Osteoblast (primary cell): ENCODE data around the gene SCN8A. TPM values are rescaled to one million over a fixed set of nuclear protein-coding genes. Genes with fewer than 3 reads are reported as not detected.

ENCODE experiments used
- DNase-seq: peaks from one replicate; pipeline ENCODE4 v3.0.0; 2011; ENCODE audit warnings: low spot score, mixed read lengths; ENCODE audit not compliant: insufficient read length; ENCODE audit errors: missing footprints
- H2AFZ ChIP-seq: 2 replicates; pipeline ENCODE4 v1.6.0; 2011; ENCODE audit warnings: mild to moderate bottlenecking, low read length
- H3K27ac ChIP-seq: 2 replicates; pipeline ENCODE4 v1.5.1; 2011; ENCODE audit warnings: mild to moderate bottlenecking, low read depth, low read length, moderate library complexity
- H3K27me3 ChIP-seq: 2 replicates; pipeline ENCODE4 v1.6.0; 2012; ENCODE audit warnings: mild to moderate bottlenecking, control low read depth, inconsistent platforms, low read length, moderate library complexity; ENCODE audit not compliant: insufficient read depth
- H3K36me3 ChIP-seq: 2 replicates; pipeline ENCODE4 v1.5.1; 2011; ENCODE audit warnings: mild to moderate bottlenecking, low read length, control low read depth, moderate library complexity; ENCODE audit not compliant: insufficient read depth
- H3K4me1 ChIP-seq: 2 replicates; pipeline ENCODE4 v1.5.1; 2011; ENCODE audit warnings: mild to moderate bottlenecking, low read length, control low read depth, moderate library complexity; ENCODE audit not compliant: insufficient read depth
- H3K4me2 ChIP-seq: 2 replicates; pipeline ENCODE4 v1.6.0; 2011; ENCODE audit warnings: mild to moderate bottlenecking, low read length; ENCODE audit not compliant: insufficient read depth
- H3K4me3 ChIP-seq: fragments of 200-600 bp; sonication (generic); 3 replicates; pipeline ENCODE4 v1.5.1; 2012; ENCODE audit warnings: mild to moderate bottlenecking, low read length, inconsistent platforms; ENCODE audit not compliant: insufficient read depth
- H3K79me2 ChIP-seq: 2 replicates; pipeline ENCODE4 v1.6.0; 2012; ENCODE audit warnings: mild to moderate bottlenecking, low read length, control low read depth, inconsistent platforms; ENCODE audit not compliant: insufficient read depth
- H3K9me3 ChIP-seq: 2 replicates; pipeline ENCODE4 v1.5.1; 2011; ENCODE audit warnings: low read depth, low read length, control low read depth
- H4K20me1 ChIP-seq: 2 replicates; pipeline ENCODE4 v1.6.0; 2012; ENCODE audit warnings: mild to moderate bottlenecking, low read length, control low read depth; ENCODE audit not compliant: insufficient read depth
- CTCF ChIP-seq: IDR thresholded peaks from 2 replicates; pipeline ENCODE4 v1.5.1; 2011; ENCODE audit warnings: mild to moderate bottlenecking, low read depth, low read length, moderate library complexity; ENCODE audit errors: extremely low read depth
- total RNA-seq: library from RNA; depleted of rRNA; stranded (reverse); fragments of >200 nt; gene quantifications from 2 replicates; pipeline ENCODE4 v1.2.3, GENCODE V29; 2012

The SCN8A gene
- total RNA-seq, 1 donor = 26.4 TPM

- H3K4me2 ChIP-seq = no peak overlapping the region
- no peak for TF ChIP-seq CTCF
- H3K9me3 ChIP-seq = no peaks in the 10 kb centered on the region
- H3K27ac ChIP-seq = no peak overlapping the region
- H3K4me1 ChIP-seq = peaks cover 18% of the 10 kb centered on the region
- no peak overlapping the region for H2AFZ ChIP-seq
- no peak for DNase-seq
- H4K20me1 ChIP-seq = no peaks in the 10 kb centered on the region
- no peaks in the 10 kb centered on the region for H3K27me3 ChIP-seq
- H3K79me2 ChIP-seq = peaks cover 1% of the 10 kb centered on the region
- H3K36me3 ChIP-seq = peaks cover under 1% of the 10 kb centered on the region
- no peak overlapping the region for H3K4me3 ChIP-seq
Measured at GRCh38 chr12:51694146-51694545, 103.1 kb downstream of the SCN8A start.

- Histone ChIP-seq H4K20me1 (no peaks in the 10 kb centered on the region), H3K79me2 (no peaks in the 10 kb centered on the region), H3K27me3 (no peaks in the 10 kb centered on the region), H3K4me2 (no peak overlapping the region), H3K4me3 (no peak overlapping the region), H2AFZ (no peak overlapping the region), H3K36me3 (no peaks in the 10 kb centered on the region), H3K27ac (no peak overlapping the region), H3K9me3 (no peaks in the 10 kb centered on the region), H3K4me1 (peaks cover 18% of the 10 kb centered on the region)
- TF ChIP-seq CTCF = no peak
- no peak for DNase-seq
Measured at GRCh38 chr12:51695241-51696010, 104.4 kb downstream of the SCN8A start.

GRCh38 chr12:51699219-51699618 is 108.2 kb downstream of the SCN8A start:
- no peak for DNase-seq
- H3K9me3 ChIP-seq = no peaks in the 10 kb centered on the region
- no peak overlapping the region for H3K4me3 ChIP-seq
- peaks cover 9% of the 10 kb centered on the region for H3K36me3 ChIP-seq
- H2AFZ ChIP-seq = no peak overlapping the region
- no peaks in the 10 kb centered on the region for H3K27me3 ChIP-seq
- no peak overlapping the region for H3K4me2 ChIP-seq
- H3K4me1 ChIP-seq = peaks cover 14% of the 10 kb centered on the region
- no peak overlapping the region for H3K27ac ChIP-seq
- no peak for TF ChIP-seq CTCF
- no peaks in the 10 kb centered on the region for H4K20me1 ChIP-seq
- H3K79me2 ChIP-seq = no peaks in the 10 kb centered on the region

- H3K4me1 ChIP-seq = no peaks in the 10 kb centered on the region
- no peak for TF ChIP-seq CTCF
- no peak overlapping the region for H2AFZ ChIP-seq
- H3K27ac ChIP-seq = no peak overlapping the region
- H4K20me1 ChIP-seq = no peaks in the 10 kb centered on the region
- no peaks in the 10 kb centered on the region for H3K79me2 ChIP-seq
- H3K27me3 ChIP-seq = no peaks in the 10 kb centered on the region
- peaks cover 17% of the 10 kb centered on the region for H3K36me3 ChIP-seq
- H3K4me2 ChIP-seq = no peak overlapping the region
- H3K9me3 ChIP-seq = no peaks in the 10 kb centered on the region
- no peak overlapping the region for H3K4me3 ChIP-seq
- no peak for DNase-seq
Measured at GRCh38 chr12:51700887-51701286, 109.9 kb downstream of the SCN8A start.
